Peyer's patch (tissue), 4 donors: ENCODE measurements around the gene CEP128.

Source experiments
- POLR2A ChIP-seq, 2 donors: fragments of 450-650 bp; IDR thresholded peaks; one replicate each; pipeline ENCODE4 v1.5.1; 2017; ENCODE audit warnings: antibody characterized with exemption in 2 of 2, mild to moderate bottlenecking in 2 of 2, moderate library complexity in 2 of 2
- TF ChIP-seq, protein P1 (sequence below), 6 experiments: fragments of 450-650 bp in 4 of 6; fragments of 200-600 bp in 2 of 6; sonication (generic) in 1 of 6; IDR thresholded peaks; one replicate each; pipeline ENCODE4 v1.5.1; 2017 to 2019; ENCODE audit warnings: antibody characterized with exemption in 6 of 6, mild to moderate bottlenecking in 3 of 6, moderate library complexity in 1 of 6

DNA sequence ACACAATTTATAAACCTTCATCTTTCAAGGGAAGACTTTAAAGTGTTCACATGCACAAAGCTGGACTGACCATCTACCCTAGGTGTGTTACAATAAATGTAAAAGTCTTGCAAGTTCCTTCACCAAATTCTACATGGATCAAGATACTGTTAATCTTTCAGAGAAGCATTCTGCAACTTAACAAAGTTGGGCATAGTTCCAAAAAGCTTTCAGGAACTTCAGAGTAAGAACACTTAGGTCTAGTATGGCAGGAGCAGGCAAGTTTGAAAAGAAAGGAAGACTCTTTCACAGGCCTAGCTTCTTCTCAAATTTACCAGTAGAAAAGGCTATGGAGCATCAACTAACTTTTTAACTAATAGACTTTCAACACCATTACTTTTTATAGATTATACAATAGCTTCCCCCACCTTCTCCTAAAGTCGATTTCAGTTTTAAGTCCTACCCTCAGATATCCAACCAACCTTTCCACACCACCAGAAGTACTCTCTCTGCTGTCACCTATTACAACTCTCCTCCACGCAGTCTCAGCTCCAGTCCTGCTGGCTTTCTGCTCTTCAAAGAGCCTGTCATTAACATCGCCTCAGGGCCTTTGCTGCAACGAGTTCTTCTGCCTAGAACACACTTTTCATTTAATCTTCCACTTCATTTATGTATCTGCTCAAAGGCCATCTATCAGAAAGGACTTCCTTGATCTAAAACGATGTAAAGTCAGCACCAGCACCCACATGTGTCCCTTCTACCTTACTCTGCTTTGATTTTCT lies 333.9 kb downstream of the CEP128 start:
- TF ChIP-seq, protein P1, sequence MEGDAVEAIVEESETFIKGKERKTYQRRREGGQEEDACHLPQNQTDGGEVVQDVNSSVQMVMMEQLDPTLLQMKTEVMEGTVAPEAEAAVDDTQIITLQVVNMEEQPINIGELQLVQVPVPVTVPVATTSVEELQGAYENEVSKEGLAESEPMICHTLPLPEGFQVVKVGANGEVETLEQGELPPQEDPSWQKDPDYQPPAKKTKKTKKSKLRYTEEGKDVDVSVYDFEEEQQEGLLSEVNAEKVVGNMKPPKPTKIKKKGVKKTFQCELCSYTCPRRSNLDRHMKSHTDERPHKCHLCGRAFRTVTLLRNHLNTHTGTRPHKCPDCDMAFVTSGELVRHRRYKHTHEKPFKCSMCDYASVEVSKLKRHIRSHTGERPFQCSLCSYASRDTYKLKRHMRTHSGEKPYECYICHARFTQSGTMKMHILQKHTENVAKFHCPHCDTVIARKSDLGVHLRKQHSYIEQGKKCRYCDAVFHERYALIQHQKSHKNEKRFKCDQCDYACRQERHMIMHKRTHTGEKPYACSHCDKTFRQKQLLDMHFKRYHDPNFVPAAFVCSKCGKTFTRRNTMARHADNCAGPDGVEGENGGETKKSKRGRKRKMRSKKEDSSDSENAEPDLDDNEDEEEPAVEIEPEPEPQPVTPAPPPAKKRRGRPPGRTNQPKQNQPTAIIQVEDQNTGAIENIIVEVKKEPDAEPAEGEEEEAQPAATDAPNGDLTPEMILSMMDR (IDR thresholded peaks at IDR 0.05) = no peak
- TF ChIP-seq POLR2A (IDR thresholded peaks at IDR 0.05) = no peak
